ENCODE measurements around the gene DUSP15. TPM values are rescaled to one million over a fixed set of nuclear protein-coding genes. Genes with fewer than 3 reads are reported as not detected.

Gene DUSP15
- total and polyA plus RNA-seq, 5 donors from 2014 or later = not detected

- H3K27ac ChIP-seq (ENCODE audit: insufficient read depth, low read length, poor library complexity, severe bottlenecking) = no peak overlapping the region
- peaks cover 37% of the 10 kb centered on the region for H3K27me3 Mint-ChIP-seq
- H3K4me1 ChIP-seq (ENCODE audit: control insufficient read depth, insufficient read depth, low read length, poor library complexity, severe bottlenecking) = peaks cover 13% of the 10 kb centered on the region
- peaks cover 0 to 20% (median 2%) of the 10 kb centered on the region in 4 donors for H3K4me1 Mint-ChIP-seq
- no peaks in the 10 kb centered on the region for H3K9me3 ChIP-seq (ENCODE audit: control insufficient read depth in 2 of 2, low read length in 2 of 2)
- peaks cover 0 to 2% (median 0%) of the 10 kb centered on the region in 7 donors for H3K9me3 Mint-ChIP-seq
- no peak overlapping the region for H3K4me3 ChIP-seq (ENCODE audit: low read depth, low read length)
- H3K4me3 Mint-ChIP-seq = peak overlapping the region in 3 of 4 donors; percentile 52 to 90 (median 65)
- no peaks in the 10 kb centered on the region for H3K36me3 Mint-ChIP-seq
- peaks cover 10% of the 10 kb centered on the region for H3K27me3 ChIP-seq (ENCODE audit: control insufficient read depth, insufficient read depth, low read length)
- ATAC-seq (ENCODE audit: low read depth in 2 of 2) (peak; percentile 56 to 73), DNase-seq (peak; percentile 40 to 76 (median 48))
- no peak overlapping the region for H3K27ac Mint-ChIP-seq
- H3K36me3 ChIP-seq (ENCODE audit: control insufficient read depth, insufficient read depth, low read length) = no peaks in the 10 kb centered on the region
These were observed 8.8 kb downstream of the DUSP15 start for GRCh38 chr20:31861385-31862156.

GRCh38 chr20:31861135-31861384 lies 9.3 kb downstream of the DUSP15 start:
- peaks cover 35% of the 10 kb centered on the region for H3K27me3 Mint-ChIP-seq
- H3K9me3 Mint-ChIP-seq = peaks cover 0 to 2% (median 0%) of the 10 kb centered on the region in 7 donors
- H3K4me1 Mint-ChIP-seq = peaks cover 0 to 20% (median 2%) of the 10 kb centered on the region in 4 donors
- DNase-seq = no peak
- H3K36me3 Mint-ChIP-seq = no peaks in the 10 kb centered on the region
- Histone ChIP-seq H3K4me3 (ENCODE audit: low read depth, low read length) (no peak overlapping the region), H3K27ac (ENCODE audit: insufficient read depth, low read length, poor library complexity, severe bottlenecking) (no peak overlapping the region), H3K27me3 (ENCODE audit: control insufficient read depth, insufficient read depth, low read length) (peaks cover 10% of the 10 kb centered on the region), H3K4me1 (ENCODE audit: control insufficient read depth, insufficient read depth, low read length, poor library complexity, severe bottlenecking) (peaks cover 13% of the 10 kb centered on the region), H3K9me3 (ENCODE audit: control insufficient read depth in 2 of 2, low read length in 2 of 2) (no peaks in the 10 kb centered on the region), H3K36me3 (ENCODE audit: control insufficient read depth, insufficient read depth, low read length) (no peaks in the 10 kb centered on the region)
- peak overlapping the region in 1 of 4 donors; percentile 28 for H3K4me3 Mint-ChIP-seq
- no peak overlapping the region for H3K27ac Mint-ChIP-seq
- ATAC-seq (ENCODE audit: low read depth in 2 of 2) = peak in 1 of 2 donors; percentile 9

- Mint-ChIP-seq H3K36me3 (no peaks in the 10 kb centered on the region), H3K27ac (no peak overlapping the region), H3K9me3 (peaks cover 0 to 2% (median 0%) of the 10 kb centered on the region in 7 donors), H3K4me3 (peak overlapping the region; percentile 19 to 52 (median 32)), H3K27me3 (peaks cover 35% of the 10 kb centered on the region), H3K4me1 (peaks cover 0 to 20% (median 2%) of the 10 kb centered on the region in 4 donors)
- DNase-seq (no peak), ATAC-seq (ENCODE audit: low read depth in 2 of 2) (no peak)
- Histone ChIP-seq H3K4me1 (ENCODE audit: control insufficient read depth, insufficient read depth, low read length, poor library complexity, severe bottlenecking) (peaks cover 13% of the 10 kb centered on the region), H3K27me3 (ENCODE audit: control insufficient read depth, insufficient read depth, low read length) (peaks cover 11% of the 10 kb centered on the region), H3K4me3 (ENCODE audit: low read depth, low read length) (no peak overlapping the region), H3K9me3 (ENCODE audit: control insufficient read depth in 2 of 2, low read length in 2 of 2) (no peaks in the 10 kb centered on the region), H3K27ac (ENCODE audit: insufficient read depth, low read length, poor library complexity, severe bottlenecking) (no peak overlapping the region), H3K36me3 (ENCODE audit: control insufficient read depth, insufficient read depth, low read length) (no peaks in the 10 kb centered on the region)
These were observed 9.8 kb downstream of the DUSP15 start for GRCh38 chr20:31860390-31861134.

GRCh38 chr20:31859998-31860380 lies 10.3 kb downstream of the DUSP15 start:
- Mint-ChIP-seq H3K4me3 (peak overlapping the region in 2 of 4 donors; percentile 19 to 57), H3K27ac (no peak overlapping the region), H3K36me3 (no peaks in the 10 kb centered on the region), H3K9me3 (peaks cover 0 to 2% (median 0%) of the 10 kb centered on the region in 7 donors), H3K4me1 (peaks cover 0 to 20% (median 2%) of the 10 kb centered on the region in 4 donors), H3K27me3 (peaks cover 35% of the 10 kb centered on the region)
- Histone ChIP-seq H3K27ac (ENCODE audit: insufficient read depth, low read length, poor library complexity, severe bottlenecking) (no peak overlapping the region), H3K9me3 (ENCODE audit: control insufficient read depth in 2 of 2, low read length in 2 of 2) (no peaks in the 10 kb centered on the region), H3K27me3 (ENCODE audit: control insufficient read depth, insufficient read depth, low read length) (peaks cover 14% of the 10 kb centered on the region), H3K4me3 (ENCODE audit: low read depth, low read length) (no peak overlapping the region), H3K4me1 (ENCODE audit: control insufficient read depth, insufficient read depth, low read length, poor library complexity, severe bottlenecking) (peaks cover 13% of the 10 kb centered on the region), H3K36me3 (ENCODE audit: control insufficient read depth, insufficient read depth, low read length) (no peaks in the 10 kb centered on the region)
- DNase-seq (no peak), ATAC-seq (ENCODE audit: low read depth in 2 of 2) (no peak)

GRCh38 chr20:31859266-31859997 lies 10.9 kb downstream of the DUSP15 start:
- no peak overlapping the region for H3K27ac ChIP-seq (ENCODE audit: insufficient read depth, low read length, poor library complexity, severe bottlenecking)
- H3K4me1 ChIP-seq (ENCODE audit: control insufficient read depth, insufficient read depth, low read length, poor library complexity, severe bottlenecking) = peaks cover 13% of the 10 kb centered on the region
- DNase-seq (no peak), ATAC-seq (ENCODE audit: low read depth in 2 of 2) (no peak)
- Mint-ChIP-seq H3K27me3 (peaks cover 35% of the 10 kb centered on the region), H3K27ac (no peak overlapping the region), H3K36me3 (no peaks in the 10 kb centered on the region), H3K4me1 (peaks cover 0 to 20% (median 2%) of the 10 kb centered on the region in 4 donors), H3K9me3 (peaks cover 0 to 2% (median 0%) of the 10 kb centered on the region in 7 donors), H3K4me3 (peak overlapping the region in 1 of 4 donors; percentile 57)
- no peaks in the 10 kb centered on the region for H3K9me3 ChIP-seq (ENCODE audit: control insufficient read depth in 2 of 2, low read length in 2 of 2)
- H3K27me3 ChIP-seq (ENCODE audit: control insufficient read depth, insufficient read depth, low read length) = peaks cover 16% of the 10 kb centered on the region
- no peak overlapping the region for H3K4me3 ChIP-seq (ENCODE audit: low read depth, low read length)
- no peaks in the 10 kb centered on the region for H3K36me3 ChIP-seq (ENCODE audit: control insufficient read depth, insufficient read depth, low read length)

- peaks cover 21% of the 10 kb centered on the region for H3K27me3 ChIP-seq (ENCODE audit: control insufficient read depth, insufficient read depth, low read length)
- no peaks in the 10 kb centered on the region for H3K36me3 ChIP-seq (ENCODE audit: control insufficient read depth, insufficient read depth, low read length)
- no peak overlapping the region for H3K4me3 ChIP-seq (ENCODE audit: low read depth, low read length)
- no peaks in the 10 kb centered on the region for H3K9me3 ChIP-seq (ENCODE audit: control insufficient read depth in 2 of 2, low read length in 2 of 2)
- Mint-ChIP-seq H3K36me3 (no peaks in the 10 kb centered on the region), H3K9me3 (peaks cover 0 to 2% (median 0%) of the 10 kb centered on the region in 7 donors), H3K27me3 (peaks cover 35% of the 10 kb centered on the region), H3K4me3 (no peak overlapping the region), H3K4me1 (peaks cover 0 to 20% (median 2%) of the 10 kb centered on the region in 4 donors), H3K27ac (peak overlapping the region in 1 of 3 donors; percentile 46)
- ATAC-seq (ENCODE audit: low read depth in 2 of 2) (no peak), DNase-seq (no peak)
- peaks cover 13% of the 10 kb centered on the region for H3K4me1 ChIP-seq (ENCODE audit: control insufficient read depth, insufficient read depth, low read length, poor library complexity, severe bottlenecking)
- no peak overlapping the region for H3K27ac ChIP-seq (ENCODE audit: insufficient read depth, low read length, poor library complexity, severe bottlenecking)
These were observed 11.6 kb downstream of the DUSP15 start for GRCh38 chr20:31858760-31859083.

GRCh38 chr20:31857861-31858759 lies 12.2 kb downstream of the DUSP15 start:
- DNase-seq = peak in 1 of 3 donors; percentile 26

More at GRCh38 chr20:31857861-31858759, 12.2 kb downstream of the DUSP15 start:
- H3K9me3 Mint-ChIP-seq = peaks cover 0 to 2% (median 0%) of the 10 kb centered on the region in 7 donors
- H3K4me3 Mint-ChIP-seq = peak overlapping the region in 1 of 4 donors; percentile 33
- peak overlapping the region in 1 of 3 donors; percentile 46 for H3K27ac Mint-ChIP-seq
- H3K4me1 Mint-ChIP-seq = peaks cover 0 to 19% (median 2%) of the 10 kb centered on the region in 4 donors
- ATAC-seq (ENCODE audit: low read depth in 2 of 2) = no peak
- Histone ChIP-seq H3K4me1 (ENCODE audit: control insufficient read depth, insufficient read depth, low read length, poor library complexity, severe bottlenecking) (peaks cover 13% of the 10 kb centered on the region), H3K36me3 (ENCODE audit: control insufficient read depth, insufficient read depth, low read length) (no peaks in the 10 kb centered on the region), H3K27ac (ENCODE audit: insufficient read depth, low read length, poor library complexity, severe bottlenecking) (no peak overlapping the region), H3K4me3 (ENCODE audit: low read depth, low read length) (no peak overlapping the region), H3K27me3 (ENCODE audit: control insufficient read depth, insufficient read depth, low read length) (peaks cover 21% of the 10 kb centered on the region), H3K9me3 (ENCODE audit: control insufficient read depth in 2 of 2, low read length in 2 of 2) (no peaks in the 10 kb centered on the region)
- H3K36me3 Mint-ChIP-seq = no peaks in the 10 kb centered on the region
- H3K27me3 Mint-ChIP-seq = peaks cover 38% of the 10 kb centered on the region

All from CD4-positive, CD25-positive, alpha-beta regulatory T cell (primary cell).